ENCODE measurements around the gene BTG3.

BTG3 gene, protein sequence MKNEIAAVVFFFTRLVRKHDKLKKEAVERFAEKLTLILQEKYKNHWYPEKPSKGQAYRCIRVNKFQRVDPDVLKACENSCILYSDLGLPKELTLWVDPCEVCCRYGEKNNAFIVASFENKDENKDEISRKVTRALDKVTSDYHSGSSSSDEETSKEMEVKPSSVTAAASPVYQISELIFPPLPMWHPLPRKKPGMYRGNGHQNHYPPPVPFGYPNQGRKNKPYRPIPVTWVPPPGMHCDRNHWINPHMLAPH

DNA sequence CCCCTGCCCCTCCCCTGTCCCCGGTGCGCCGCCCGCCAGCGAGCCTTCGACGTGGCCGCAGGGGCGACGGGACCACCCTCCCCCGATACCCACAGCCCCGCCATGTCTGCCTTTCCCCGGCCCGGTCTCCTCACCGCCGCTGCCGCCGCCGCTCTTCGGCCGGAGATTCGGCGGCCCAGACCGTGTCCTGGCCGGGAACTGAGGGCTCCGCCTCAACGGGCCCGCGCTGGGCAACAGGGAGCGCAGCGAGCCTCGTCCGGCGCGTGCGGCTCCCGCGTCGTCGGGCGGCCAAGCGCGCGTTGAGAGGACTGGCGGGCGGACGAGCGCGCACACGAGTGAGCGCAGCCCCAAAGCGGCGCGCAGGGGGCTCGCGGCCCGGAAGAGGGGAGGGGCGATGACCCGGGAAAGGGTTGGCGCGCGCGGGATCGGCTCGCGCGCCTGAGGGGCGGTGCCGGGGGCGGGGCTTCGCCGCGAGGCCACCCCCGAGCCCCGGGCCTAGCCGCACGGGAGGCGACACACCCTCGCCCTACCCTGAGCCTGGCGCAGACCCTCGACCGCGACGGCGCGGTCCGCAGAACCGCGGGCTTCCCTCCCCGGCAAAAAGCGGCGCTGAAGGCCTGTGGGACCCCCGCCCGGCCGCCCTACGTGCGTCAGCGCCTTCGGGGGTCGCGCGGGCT, at the start of gene BTG3:
Gene BTG3 (minus strand): TSS at position 337 of the 677 bp plus-strand sequence. CDS start 3,757 bp downstream, outside the sequence.
- peak; percentile 81 for DNase-seq (ENCODE audit: low read depth)

DNA sequence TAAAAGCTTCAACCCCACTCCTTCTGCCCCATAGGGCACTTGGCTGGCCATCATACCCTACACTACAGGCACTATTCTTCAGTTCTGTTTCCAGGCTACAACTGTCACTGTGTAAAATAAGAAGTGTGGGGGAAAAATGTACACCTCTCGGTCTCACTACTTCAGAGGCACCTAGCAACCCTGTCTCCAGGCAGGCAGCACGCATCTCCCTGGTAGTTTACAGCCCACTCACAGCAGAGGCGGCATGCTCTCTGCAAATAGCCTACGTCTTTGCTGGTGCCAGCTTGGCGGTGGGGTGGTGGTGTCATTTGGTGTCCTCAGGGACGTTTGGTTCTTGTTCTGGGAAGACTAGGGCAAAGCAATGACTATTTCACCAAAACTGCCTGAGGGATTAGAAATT, 48.2 kb upstream of the BTG3 start:
- no peak for DNase-seq (ENCODE audit: low read depth)

DNA sequence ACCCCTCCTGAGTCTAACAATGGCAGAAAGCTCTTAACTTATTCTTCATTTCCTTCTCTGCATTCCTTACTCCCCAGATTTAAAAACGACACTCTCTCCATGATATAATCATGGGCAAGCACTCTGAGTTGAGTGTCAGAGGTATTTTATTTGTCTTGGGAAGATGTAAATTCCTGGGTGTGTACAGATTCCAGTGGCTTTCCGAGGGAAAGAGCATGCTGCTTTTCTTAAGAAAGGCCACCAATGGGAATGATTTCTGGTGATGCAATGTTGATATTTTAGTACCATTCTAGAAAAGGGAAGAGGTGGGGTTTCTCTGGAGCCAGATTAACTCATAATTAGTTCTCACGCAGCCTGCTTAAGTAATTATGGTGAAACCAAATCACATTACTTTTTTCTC, 47.8 kb upstream of the BTG3 start:
- no peak for DNase-seq (ENCODE audit: low read depth)

DNA sequence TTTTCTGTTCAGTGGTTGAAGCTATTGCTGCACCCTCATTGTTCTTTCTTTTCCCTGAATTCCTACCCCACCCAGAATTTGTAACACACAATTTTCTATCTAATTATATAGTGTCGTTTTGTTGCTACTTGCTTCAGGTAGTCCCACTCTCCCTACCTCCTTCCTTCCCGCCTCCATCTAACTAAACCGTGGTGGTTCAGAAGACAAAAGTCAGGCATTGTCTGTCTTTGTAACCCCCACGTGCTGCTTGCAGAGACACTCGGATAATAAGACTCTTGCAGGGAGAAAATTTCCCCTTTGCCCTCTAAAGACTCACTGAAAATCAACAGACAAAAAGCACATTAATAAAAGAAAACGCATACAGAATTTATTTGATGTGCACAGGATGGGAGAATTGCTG, 46.2 kb upstream of the BTG3 start:
- no peak for DNase-seq (ENCODE audit: low read depth)

DNA sequence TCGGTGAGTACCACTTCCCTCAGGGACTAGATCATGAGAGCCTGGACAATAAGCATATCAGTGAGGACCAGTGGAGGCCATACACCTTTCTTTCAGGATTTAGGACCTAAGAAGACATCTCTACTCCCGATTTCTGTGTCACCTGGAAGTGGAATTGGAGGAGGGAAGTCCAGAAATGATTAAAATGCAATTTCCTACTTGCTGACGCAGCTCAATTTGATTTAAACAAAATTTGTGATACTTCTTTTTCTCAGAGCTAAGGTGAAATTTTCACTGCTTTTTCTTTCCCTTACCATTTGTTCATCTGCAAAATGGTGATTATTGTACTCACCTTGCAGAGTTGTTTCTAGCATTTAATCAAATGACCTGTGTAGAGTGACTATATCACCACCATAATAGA, 38.8 kb upstream of the BTG3 start:
- DNase-seq (ENCODE audit: low read depth): no peak

DNA sequence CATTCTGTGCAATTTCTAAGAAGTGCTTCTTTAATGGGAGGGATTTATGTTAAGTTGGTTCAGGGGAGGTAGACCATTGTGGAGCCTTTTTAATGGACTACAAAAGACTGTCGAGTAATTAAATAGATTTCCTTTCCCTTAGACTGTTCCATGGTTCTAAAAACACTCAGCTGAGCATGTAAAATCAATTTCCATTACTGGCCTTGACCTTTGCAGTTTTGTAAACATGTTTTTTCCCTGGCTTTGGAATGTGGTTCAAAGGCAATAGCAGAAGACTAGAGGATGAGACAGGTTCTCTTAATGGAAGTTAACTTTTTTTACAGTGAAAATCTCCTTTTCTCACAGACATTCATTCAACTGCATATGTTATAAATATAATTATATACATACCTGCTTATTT, 37.6 kb upstream of the BTG3 start:
- no peak for DNase-seq (ENCODE audit: low read depth)

DNA sequence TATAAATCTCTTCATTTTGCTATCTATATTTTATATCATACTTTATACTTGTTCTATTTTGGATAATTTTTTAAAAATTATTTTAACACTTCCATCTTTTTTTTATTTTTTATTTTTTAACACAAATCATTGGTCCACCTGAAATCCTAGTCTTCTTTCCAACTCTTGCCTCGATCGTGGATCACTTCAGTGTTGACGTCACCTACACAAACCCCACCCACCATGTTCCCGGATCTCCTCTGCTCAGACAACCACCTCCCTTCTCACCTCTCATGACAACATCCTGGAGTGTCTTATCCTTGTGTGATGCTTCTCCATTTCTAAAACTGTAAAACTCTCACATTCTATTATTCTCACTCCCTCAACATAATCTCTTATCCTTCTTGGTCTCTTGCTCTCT, 34.1 kb upstream of the BTG3 start:
- DNase-seq (ENCODE audit: low read depth): no peak

DNA sequence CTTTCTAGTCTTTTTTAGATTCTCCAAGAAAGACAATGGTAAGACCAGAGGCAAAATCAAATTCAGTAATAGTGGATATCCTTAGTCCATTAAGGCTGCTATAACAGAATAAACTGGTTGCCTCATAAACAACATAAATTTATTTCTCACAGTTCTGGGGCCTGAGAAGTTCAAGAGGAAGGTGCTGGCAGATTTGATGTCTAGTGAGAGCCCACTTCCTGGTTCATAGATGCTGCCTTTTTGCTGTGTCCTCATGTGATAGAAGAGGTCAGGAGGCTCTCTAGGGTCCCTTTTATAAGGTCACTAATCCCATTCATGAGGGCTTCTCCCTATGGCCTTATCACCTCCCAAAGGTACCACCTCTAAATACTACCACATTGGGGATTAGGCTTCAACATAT, 31.5 kb upstream of the BTG3 start:
- no peak for DNase-seq (ENCODE audit: low read depth)

DNA sequence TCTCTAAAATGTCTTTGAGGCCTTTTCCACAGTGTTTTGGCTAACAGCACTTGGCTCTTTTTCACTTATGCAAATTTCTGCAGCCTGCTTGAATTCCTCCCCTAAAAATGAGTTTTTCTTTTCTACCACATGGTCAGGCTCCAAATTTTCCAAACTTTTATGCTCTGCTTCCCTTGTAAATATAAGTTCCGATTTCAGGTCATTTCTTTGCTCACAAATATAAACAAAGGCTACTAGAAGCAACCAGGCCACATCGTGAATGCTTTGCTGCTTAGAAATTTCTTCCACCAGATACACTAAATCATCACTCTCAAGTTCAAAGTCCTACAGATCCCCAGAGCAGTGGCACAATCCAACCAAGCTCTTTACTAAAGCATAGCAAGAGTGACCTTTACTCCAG, 28.1 kb upstream of the BTG3 start:
- no peak for DNase-seq (ENCODE audit: low read depth)

DNA sequence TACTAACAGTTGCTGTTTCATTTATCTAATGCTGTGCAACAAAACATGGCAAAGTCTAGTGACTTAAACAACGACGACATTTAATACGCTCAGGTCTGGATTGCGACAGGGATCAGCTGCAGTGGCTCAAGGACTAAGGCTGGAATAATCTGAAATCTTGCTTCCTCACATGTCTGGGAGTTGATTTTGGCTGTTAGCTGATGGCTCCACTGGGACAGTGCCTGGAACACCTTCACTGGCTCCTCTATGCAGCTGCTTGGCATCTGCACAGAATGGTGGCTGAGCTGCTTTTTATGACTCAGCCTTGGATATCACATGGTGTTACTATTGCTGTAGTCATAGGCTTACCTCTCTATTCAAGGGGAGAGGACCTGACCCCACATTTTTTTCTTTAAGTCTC, 24.0 kb upstream of the BTG3 start:
- DNase-seq (ENCODE audit: low read depth): peak; percentile 1

DNA sequence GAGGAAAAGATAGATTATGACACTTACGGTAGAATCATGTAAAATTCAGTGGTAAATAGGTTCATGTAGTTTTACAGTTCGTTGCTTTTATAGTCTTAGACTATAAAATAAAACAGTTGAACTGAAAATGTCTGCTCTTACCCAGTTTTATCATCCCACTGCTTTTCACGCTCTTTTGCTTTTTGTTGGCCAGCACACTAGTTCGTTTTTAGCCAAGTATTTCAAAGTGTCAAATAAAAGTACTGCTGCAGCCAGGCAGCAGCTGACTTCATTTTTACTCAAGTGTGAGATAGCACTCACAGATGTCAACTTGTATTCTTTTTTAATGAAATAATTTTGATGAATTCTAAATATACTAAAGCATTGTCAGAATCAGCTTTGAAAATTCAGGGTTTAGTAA, 18.5 kb upstream of the BTG3 start:
- DNase-seq (ENCODE audit: low read depth): no peak

DNA sequence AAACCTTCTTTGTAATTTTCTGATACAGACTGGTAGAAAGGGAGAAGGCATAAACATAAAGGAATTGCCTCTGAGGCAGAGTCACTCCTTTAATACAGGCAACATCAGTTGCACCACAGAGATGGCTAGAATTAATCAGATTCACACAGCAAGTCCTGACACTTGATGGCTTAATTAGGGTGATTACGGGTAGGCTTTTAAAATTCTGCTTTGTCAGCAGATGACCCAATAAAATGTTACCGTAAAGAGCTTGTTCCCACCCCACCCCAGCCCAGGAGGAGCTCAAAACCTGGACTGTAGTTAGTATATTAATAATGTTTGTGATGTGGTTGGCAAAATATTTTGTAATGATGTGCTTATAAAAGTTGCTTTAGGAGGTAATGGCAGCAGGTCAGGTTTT, 9.3 kb upstream of the BTG3 start:
- no peak for DNase-seq (ENCODE audit: low read depth)

DNA sequence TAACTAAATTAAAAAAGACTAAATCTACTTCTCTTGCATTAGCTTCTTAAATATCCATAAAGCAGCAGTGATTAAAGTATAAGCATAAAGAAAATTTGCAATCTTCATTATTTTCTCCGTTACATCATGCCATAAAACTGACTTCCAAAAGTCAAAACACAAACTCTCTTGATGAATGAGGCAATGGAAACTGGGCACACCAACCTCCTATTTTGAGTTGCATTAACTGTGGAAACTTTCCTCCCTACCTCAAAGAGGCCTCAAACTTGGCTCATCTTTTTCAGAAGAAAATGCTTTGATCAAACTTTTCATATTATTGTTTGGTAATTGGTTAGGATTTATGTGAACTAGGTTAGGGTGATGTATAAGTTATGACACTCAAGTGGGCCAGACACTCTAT, 4.1 kb upstream of the BTG3 start:
- DNase-seq (ENCODE audit: low read depth): no peak

DNA sequence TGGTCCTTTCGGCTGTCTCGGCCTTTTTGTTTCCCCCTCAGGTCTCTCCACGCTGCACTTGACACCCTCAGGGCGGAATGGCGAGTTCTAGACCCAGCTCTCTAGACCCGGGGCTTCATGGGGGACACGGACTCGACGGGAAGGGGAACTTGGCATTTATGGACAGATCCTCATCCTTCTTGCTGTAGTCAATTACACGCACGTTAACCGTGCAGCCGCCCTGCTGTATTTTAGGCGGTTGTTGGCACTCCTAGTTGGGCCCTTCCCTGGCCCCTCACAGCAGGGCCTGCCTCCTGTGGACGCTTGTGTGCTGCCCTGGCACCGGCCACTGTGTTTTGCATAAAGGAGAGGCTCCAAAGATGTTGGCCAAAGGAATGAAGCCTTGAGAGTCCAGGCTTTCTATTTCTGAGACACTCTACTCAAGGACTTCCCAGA, 558 bp upstream of the BTG3 start:
- DNase-seq (ENCODE audit: low read depth): peak; percentile 15

DNA sequence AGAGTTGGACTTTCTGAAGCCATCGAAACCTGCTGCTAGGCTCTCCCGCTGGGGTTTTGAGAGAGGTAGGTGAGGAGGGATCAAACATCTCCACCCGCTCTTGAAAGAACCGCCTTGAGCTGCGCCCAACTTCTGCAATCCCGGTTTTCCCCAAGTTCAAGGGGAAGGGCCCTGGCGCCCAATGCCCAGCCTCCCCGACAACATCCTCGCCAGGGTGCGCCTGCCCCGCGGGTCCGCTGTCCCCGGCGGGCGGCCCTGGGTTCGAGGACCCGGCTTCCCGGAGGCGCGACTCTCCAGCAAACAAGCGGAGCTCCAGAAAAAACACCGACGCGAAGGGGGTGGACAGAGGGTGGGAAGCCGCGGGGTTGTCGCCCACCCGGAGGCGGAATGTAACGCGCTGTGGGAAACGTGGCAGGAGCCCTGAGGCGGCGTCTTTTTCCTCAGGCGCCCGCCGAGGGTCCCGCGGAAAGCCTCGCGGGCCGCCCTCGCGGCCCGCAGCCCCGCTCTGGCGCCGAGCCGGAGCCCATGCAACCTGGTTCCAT, 607 bp downstream of the BTG3 start:
- DNase-seq (ENCODE audit: low read depth): peak; percentile 57

DNA sequence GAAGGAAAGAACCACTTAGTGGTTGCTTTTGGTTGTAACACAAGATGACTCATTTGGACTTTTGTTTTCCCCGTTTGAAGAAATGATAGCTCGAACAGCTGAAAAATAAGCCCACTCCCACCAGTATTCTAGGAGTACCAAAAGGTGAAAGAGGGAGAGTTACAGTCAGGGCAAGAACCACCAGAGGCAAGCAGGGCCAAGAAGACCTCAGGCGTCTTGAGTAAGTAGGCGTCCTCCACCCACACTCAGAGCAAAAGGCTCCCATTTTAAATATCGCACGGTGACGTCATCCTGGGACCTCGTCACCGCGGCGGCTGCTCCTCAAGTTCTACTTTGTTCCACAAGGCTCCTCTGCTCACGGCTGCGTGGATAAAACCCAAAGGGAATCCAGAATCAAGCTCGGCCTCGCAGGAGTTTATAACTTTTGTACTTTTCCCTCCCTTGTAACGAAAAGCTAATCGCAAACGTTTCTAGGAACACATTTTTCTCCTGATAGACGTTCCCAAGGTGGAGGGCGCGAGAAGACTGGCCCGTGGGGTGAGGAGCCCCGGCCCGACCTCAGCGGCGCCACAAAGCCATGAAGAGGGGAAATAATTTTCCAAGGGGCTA, 1.2 kb downstream of the BTG3 start:
- peak; percentile 92 for DNase-seq (ENCODE audit: low read depth)

DNA sequence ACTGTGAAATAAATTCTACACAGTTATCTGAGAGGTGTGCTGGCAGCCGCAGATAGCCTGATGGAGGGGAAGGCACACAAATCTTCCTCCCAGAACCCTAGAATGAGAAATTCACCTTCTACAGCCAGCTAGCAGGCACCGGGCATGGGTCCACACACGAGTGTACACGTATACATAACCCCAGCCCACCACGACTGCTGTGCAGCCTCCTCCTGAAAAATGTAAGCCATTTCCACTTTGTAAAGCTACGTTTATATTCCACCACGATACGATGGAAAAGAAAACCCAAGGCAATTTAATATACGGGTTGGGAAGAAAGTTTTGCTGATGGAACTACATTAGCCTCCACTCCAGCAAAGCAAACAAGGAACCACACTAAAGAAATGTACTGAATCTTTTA, 1.8 kb downstream of the BTG3 start:
- peak; percentile 24 for DNase-seq (ENCODE audit: low read depth)

DNA sequence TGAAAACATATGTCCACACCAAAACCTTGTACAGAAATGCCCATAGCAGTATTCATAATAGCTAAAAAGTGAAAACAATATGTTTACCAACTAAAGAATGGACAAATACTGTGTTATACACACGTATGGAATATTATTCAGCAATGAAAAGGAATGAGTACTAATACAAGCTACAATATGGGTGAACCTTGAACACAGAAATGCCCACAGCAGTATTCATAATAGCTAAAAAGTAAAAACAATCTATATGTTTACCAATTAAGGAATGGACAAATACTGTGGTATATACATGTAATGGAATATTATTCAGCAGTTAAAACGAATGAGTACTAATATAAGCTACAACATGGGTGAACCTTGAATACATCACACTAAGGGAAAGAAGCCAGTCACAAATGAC, 3.0 kb downstream of the BTG3 start:
- no peak for DNase-seq (ENCODE audit: low read depth)

DNA sequence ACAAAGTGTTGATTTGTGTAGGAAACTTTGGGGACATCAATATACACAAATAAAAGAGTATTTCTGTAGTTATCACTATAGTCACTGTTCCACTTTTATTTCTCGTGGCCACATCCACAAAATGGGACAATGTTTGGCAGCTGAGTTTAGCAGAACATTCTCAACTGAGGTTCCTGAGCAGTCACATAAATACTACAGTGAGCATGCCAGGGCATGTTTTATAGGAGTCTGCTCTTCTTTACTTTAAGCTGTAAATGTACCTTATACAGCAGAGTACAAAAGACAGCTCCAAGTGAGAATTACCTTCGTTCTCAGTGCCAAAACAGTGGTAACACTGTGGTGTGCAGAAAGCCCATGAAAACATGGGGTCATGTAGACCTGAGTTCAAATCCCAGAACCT, 5.0 kb downstream of the BTG3 start:
- no peak for DNase-seq (ENCODE audit: low read depth)

DNA sequence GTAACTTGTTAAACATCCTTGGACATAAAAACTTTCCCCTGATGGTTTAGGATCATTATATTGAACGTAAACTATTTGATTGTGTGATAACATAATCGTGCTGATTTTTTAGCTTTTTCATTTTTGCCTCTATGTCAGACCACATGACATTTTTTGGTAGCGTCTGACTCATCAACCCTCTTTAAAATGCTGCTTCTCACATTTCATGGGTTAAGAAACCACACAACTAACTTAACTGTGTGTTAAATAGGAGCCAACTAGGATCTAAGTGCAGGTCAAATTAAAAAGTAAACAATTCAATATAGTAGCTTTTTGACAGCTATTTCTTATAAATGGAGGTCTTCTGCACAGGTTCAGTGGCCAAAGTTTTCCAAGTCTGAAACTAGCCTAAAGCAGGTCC, 9.8 kb downstream of the BTG3 start:
- DNase-seq (ENCODE audit: low read depth): peak; percentile 28

DNA sequence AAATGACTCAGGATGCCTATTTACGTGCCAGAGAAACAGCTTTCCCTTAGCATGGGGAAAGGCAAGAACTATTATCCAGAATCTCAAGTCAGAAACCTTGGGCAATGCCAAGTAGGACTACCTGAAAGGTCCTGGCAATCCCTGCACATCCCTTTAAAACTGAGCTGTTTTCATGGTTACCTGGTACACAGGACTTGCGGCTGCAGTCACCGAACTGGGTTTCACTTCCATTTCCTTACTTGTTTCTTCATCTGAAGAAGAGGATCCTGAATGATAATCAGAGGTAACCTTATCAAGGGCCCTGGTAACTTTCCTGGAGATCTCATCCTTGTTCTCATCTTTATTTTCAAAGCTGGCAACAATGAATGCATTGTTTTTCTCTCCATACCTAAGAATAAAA, 14.3 kb downstream of the BTG3 start:
- no peak for DNase-seq (ENCODE audit: low read depth)

DNA sequence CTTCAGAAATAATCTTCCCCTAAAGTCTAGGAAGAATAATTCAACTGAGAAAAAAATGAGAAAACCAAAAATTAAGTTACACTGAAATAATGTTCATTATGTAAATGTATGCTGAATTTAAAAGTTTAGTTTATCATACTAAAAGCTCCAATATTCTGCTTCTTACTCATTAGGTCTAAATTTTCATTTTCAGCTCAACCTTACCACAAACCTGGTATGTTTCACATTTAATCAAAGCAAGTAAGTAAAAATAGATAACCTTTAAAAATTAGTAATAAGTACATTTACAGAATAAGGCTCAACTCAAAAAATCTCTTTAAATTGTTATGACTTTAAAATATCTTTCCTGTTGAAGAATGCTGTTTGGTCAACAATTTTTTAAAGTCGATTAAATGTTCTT, 15.0 kb downstream of the BTG3 start:
- DNase-seq (ENCODE audit: low read depth): no peak

DNA sequence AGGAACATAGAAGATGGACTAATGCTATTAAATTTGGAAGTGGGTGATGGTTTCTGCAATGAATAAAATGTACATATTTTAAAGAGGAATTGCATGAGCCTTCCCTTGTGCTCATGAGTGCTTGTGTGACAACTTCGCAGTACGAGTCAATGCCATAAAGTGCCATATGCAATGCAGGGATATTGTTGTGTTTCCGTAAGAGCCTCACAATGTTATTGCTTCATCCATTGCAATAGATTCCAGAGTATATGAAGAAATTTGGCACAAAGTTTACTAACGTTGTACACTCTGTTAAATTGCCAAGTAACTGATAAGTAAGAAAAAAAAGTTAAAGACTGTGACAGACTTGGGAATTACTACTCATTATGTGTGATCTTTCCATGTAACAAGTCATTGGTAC, 22.3 kb downstream of the BTG3 start:
- no peak for DNase-seq (ENCODE audit: low read depth)

All from ELR (cell line).